HepG2 (cell line): Measurements from ENCODE around the gene MAPK7.

Experiments used
- CTCF ChIP-seq: sonication (generic); formaldehyde crosslinking; IDR thresholded peaks from 2 replicates; pipeline ENCODE4 v1.5.0; 2020; ENCODE audit warnings: mild to moderate bottlenecking, missing genetic modification reagents, moderate library complexity
- HMGA1 ChIP-seq: sonication (generic); formaldehyde crosslinking; conservative IDR thresholded peaks from 2 replicates; pipeline ENCODE4 v1.4.0; 2020; ENCODE audit warnings: missing genetic modification reagents
- SMC3 ChIP-seq: IDR thresholded peaks from 2 replicates; pipeline ENCODE4 v1.6.1; 2011; ENCODE audit warnings: low read length, improper control_type of control experiment
- ZEB1 ChIP-seq: IDR thresholded peaks from 2 replicates; pipeline ENCODE4 v1.6.1; 2012; ENCODE audit warnings: mild to moderate bottlenecking, low read depth, inconsistent platforms; ENCODE audit not compliant: insufficient replicate concordance

- no peak for TF ChIP-seq ZEB1
- TF ChIP-seq SMC3 = no peak
- TF ChIP-seq CTCF (CRISPR knock-in tag) = no peak
- TF ChIP-seq HMGA1 = no peak
Observed at GRCh38 chr17:19342611-19343255, 35.6 kb upstream of the MAPK7 start.
